Stimulated activated CD4-positive, alpha-beta T cell treated with anti-CD3 and anti-CD28 coated beads, Interleukin-1b, Interleukin-23, amount 100 ng/mL, for 1 hour (primary cell): ENCODE data around the gene MYH6.
"Not testable (repeated sequence)": the region's sequence is repeated elsewhere in the genome, so short reads cannot be mapped to it uniquely, and the experiment has no call there.

ENCODE experiments used
- DNase-seq, 2 donors: peaks; one replicate each; pipeline ENCODE4 v3.0.0-alpha.2; 2020; ENCODE audit warnings: low read depth in 2 of 2

MYH6 gene

DNA sequence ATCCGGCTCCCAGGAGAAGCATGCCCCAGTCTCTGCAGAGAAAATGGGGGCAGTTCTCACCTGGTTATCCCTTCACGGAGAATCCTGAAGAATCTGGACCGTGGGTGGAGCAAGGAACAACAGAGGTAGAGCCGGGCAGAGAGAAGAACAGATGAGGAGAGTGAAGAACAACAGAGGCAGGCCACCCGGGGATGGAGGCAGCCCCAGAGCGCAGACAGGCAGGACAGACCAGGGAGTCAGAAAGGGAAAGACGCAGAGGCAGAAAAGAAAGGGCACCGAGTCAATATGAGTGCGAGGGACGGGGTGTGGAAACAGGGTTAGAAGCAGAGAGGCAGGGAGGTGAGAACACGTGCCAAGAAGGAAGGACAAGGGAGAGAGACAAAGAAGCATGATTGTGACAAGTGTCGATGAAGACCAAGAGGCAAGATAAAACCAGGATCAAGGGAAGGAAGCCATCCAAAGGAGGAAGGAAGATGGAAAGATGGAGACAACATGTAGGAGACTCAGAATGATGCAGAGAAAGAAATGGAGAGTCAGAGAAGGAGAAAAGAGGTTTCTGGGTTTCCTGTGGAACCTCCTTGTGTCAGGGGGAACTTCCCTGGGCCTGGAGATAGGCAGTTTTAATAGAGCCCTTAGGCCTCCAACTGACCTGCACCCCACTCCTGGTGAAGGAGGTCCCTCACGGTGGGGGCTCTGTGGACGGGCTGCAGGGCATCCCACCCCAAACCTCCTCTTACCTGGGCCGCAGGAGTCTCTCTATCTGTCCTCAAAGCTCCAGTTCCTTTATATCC, at the start of gene MYH6:
Gene MYH6 (minus strand): TSS at position 758 of the 791 bp plus-strand sequence. CDS start 1,050 bp downstream, outside the sequence.
- DNase-seq: no peak

- DNase-seq: not testable (repeated sequence)
Observed at GRCh38 chr14:23456883-23457586, 49.0 kb upstream of the MYH6 start.

DNA sequence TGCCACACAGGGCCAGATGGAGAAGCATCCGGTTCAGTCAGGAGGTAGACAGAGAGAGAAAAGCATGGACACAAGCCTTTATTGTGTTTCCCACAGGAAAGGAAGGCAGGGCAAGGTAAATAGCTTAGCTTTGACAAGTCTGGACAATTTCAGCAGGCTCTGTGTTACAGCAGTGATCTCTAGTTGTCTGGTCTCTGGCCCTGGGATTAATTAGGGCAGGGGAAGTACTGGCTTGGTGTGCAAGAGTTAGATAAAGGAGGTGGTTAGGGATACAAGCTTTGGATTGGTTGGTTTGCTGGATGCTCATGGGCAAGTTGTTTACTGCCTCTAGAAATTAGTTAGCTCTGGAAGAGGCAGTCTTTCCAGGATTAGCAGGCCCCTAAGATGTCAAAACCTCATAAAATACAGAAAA, 46.4 kb upstream of the MYH6 start:
- DNase-seq: no peak

GRCh38 chr14:23452237-23452636, 44.2 kb upstream of the MYH6 start:
- DNase-seq: no peak

GRCh38 chr14:23450379-23450778, 42.3 kb upstream of the MYH6 start:
- DNase-seq: no peak

- no peak for DNase-seq
Observed at GRCh38 chr14:23449314-23449713, 41.2 kb upstream of the MYH6 start.

DNA sequence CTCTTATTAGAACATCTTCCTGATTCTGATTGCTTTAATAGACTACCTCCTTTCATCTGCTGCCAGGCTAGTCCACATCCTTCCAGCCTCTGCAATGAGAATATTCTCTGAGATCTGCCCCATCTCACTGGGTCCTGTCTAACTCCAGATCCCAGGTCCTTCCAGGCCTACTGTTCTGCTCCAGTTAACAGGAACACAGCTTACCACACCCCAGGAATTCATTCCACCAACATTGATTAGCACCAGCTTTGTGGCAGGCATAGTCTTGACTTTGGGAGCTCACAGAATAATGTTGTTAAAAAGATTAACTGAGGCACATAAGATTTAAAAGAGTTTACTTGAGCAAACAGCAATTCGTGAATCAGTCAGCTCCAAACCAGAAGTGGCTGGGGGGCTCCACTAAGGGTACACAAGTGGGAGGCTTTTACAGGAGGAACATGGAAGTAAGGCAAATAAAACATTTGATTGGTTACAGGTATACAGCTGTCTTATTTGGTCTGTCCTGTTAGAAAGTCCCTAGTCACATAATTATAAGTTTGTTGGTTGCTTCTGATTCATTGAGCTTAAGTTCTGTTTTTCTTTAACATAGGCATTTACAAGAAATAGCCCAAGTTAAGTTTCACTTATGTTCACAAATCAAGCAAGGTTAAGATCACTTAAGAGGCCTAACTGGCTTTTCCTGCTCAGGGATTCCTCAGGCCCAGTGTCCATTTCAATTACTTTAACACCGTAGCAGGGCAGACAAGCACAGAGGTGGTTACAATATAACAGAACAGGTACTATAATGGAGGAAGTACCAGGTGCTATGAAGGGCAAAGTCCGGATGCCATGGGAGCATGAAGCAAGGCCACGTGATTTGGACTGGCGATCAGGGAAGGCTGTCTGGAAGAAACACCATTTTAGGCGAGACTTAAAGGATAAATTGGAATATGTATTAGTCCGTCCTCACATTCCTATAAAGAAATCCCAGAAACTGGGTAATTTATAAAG, 39.6 kb upstream of the MYH6 start:
- no peak for DNase-seq

DNA sequence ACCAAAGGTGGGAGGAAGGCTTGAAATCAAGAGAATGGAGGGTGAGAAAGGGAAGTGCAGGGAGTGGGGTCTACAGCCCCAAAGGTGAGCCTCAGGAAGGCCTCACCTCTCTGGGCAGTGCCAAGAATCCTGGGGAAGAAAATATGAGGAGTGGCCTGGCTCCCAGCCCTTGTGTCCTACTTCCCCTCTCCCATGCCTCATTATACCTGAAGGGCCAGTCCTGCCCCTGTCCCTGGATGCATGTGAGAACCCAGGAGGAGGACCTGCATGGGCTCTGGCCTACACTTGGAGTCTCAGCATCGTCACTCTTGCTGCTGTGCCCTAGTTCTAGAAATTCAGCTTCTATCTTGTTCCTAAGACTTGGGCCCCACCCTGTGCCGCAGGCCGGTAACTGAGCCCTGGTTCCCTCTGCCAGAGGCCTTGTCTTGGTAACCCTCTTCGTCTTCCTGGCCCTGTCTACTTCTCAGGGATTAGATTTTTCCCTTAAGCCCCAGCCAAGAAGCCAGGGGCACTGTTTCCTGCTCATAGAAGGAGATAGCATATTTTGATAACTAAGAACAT, 38.3 kb upstream of the MYH6 start:
- no peak for DNase-seq

GRCh38 chr14:23445773-23446172, 37.7 kb upstream of the MYH6 start:
- no peak for DNase-seq

DNA sequence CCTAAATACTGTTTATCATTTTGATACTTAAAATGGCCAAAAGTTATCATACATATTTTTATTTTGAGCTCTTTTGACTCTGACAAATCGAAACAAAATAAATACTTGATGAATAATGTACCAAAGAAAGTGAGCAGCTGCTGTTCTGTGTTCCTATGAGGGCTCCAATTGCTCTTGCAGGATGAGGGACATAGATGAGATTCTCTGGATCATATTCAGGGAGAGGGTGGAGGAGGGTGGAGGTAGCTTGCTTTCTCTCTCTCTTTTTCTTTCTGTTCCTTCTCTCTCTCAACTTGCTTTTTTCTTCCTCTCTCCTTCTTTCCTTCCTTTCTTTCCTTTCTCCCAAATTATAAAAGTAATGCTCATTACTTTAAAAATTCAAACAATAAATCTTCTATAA, 36.2 kb upstream of the MYH6 start:
- DNase-seq: no peak

DNA sequence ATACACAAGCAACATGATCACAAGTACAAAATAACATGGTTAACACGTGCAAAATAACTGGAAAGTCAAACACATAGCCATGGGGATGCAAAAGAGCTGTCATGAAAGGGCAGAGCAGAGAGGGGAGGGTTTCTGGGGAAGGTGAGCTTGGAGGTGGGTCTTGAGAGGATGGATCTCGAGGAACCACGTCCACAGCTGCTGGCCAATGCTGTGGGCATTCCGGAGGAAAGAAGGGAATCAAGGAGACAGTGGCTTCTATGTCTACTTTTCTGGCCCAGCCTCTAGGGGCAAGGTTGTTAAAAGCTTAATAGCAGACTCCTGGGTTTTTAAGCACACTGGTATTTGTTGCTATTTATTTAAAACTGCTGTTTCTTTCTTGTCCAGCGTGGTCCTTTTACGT, 35.8 kb upstream of the MYH6 start:
- DNase-seq: no peak

DNA sequence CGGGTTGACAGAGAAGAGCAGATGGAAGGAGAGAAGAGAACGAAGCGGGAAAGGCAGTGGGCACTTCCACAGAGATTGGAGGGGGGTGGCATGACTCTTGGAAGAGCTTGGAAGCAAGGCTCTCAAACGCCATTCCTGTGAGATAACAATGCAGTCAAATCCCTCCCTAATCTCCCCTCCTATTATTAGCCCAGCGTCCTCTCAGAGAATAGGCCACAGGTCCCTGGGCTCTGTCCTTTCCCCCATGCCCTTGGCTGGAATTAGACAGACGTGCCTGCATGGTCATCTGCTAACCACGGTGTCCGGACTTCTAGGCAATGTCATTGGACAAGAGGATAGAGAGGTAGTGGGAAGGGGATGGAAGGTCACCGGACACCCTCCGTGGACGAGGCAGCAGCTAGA, 35.3 kb upstream of the MYH6 start:
- no peak for DNase-seq

- no peak for DNase-seq
Observed at GRCh38 chr14:23442721-23443356, 34.8 kb upstream of the MYH6 start.

DNA sequence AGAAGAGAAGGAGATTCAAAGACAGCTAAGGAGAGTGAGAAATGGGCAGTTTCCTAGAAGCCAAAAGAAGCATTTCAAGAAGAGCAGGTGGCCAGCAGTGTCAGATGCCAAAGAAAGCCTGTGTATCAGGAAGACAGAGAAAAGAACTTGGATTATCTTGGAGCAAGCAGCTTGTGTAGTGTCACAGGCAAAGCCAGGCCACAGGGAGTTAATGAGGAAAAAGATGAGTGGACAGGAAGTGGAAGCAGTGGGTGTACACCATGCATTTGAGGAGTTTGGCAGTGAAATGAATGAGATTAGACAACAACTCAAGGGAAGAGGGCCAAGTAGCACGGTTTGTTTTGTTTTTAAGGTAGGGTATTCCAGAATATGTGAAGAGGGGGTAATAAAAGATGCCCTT, 33.0 kb upstream of the MYH6 start:
- no peak for DNase-seq

GRCh38 chr14:23439107-23439835, 31.2 kb upstream of the MYH6 start:
- DNase-seq: no peak

DNA sequence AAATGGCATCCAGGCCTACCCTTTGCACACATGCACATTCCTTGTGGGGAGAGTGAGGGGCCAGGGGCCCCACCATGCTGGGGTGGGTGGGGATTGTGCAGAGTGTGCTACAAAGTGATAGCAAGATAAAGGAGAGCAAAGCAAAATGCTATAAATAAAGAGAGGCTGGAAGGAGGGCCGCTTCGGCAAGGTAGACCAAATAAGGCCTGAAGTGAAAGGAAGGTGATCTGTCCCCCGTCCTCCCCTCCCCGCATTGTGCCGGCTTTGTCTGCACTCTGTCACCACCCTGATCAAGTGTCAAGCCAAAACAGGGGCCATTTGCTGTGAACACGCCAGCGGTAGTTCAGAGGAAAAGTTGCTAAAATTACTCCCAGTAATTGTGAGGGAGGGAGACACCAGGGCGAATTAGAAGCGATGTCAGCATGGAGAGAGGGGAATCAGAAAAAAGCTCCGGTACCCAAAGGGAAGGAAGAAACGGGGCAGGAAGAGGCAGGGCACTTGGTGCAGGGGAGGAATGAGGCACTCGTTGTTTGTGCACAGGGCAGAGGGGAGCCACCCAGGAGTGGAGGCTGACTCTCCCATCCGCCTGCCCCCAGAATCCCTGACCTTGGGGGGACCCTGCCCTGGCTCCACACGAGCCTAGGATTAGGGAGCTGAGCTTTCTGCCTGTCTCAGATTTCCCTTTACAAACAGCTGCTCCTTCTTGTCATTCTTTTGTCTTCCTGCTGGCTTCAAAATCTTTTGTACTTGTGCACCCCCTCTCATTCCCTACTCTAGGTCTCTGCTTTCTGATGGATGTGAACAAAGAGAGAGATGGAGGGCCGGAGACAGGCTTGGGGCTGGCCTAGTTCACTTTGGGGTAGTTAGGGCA, 30.3 kb upstream of the MYH6 start:
- DNase-seq: no peak

DNA sequence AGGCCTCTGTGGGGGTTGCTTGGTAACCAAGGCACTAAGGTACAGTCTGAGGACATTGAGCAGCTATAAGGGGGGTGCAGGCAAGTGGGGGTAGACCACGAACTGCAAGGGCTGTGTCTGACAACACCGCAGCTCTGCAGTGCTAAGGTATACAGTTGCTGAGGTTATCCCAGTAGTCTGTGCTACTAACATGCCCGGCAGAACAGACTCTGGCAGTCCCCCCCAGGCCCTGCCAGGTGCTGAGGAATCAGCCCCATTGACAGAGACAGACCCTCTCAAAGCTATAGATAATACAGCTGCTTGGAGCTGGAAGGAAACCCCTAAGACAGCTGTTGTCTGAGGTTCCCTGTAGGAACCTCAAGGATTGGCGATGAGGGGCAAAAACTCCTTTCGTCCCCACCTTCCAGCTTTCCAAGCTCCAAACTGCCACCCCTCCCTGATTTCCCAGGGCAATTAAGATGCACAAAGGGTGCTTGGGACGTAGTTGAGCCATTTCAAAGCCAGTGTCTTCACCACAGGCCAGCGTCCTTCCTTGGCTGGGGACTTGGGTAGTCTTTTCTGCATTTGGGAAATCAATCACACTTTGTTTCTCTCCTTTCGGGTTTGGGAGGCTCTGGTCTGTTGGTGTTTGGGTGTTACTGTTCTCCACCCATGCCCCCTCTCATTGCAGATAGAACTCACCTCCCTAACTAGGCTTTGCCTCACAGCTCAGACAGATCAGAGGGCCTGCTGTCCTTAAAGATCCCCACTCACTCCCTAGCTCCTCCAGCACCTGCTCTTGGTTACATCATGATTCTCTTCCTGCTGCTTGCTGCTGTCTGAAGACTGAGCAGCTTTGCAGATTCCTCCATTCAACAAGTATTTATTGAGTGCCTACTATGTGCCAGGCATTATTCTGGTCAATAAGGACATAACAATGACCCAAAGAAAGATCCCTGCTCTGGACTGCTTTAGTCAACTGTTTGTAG, 29.3 kb upstream of the MYH6 start:
- no peak for DNase-seq
